ENCODE measurements around the gene KDM4C. TPM values are rescaled to one million over a fixed set of nuclear protein-coding genes. Genes with fewer than 3 reads are reported as not detected.

The KDM4C gene
- total RNA-seq, 2 donors from 2014 or later = 12.8 to 31.5 TPM

DNA sequence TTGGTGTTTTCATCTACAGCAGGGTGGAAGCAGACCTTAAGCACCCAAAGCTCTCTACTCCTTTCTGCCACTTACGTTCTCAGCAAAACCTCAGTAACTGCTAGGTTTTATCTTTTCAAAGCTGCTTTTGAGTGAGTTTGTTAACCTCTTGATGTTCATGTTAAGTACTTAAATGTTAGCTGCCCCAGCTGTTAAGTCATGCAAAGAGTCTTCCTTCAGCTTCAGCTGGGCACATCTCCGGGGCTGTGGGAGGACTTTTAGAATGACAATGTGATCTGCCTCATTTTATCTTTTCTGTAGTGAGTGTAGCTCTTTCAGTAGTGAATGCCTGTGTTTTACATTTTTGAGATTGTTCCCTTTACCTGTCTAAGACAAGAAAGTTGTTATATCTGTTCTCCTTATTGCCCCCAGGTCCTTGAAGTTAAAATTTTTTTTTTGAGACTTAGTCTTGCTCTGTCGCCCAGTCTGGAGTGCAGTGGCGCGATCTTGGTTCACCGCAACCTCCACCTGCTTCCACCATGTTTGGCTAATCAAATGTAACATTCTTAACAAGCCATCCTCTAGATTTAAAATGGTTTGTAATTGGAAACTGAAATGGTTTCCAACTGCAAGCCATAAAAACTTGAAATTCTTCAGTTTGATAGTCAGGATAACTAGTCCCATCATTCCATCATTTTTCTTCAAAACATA is 19.6 kb downstream of the KDM4C start:
- H3K9me3 Mint-ChIP-seq = no peaks in the 10 kb centered on the region
- Histone ChIP-seq H3K36me3 (ENCODE audit: control insufficient read depth, insufficient read depth, low read length) (no peaks in the 10 kb centered on the region), H3K27me3 (ENCODE audit: control insufficient read depth, insufficient read depth, low read length, poor library complexity, severe bottlenecking) (no peaks in the 10 kb centered on the region), H3K4me3 (ENCODE audit: low read length) (peak overlapping the region; percentile 61), H3K9ac (ENCODE audit: extremely low read depth, low read length, poor library complexity, severe bottlenecking) (peak overlapping the region; percentile 17), H3K4me1 (ENCODE audit: control insufficient read depth, insufficient read depth, low read length) (peaks cover 15% of the 10 kb centered on the region), H3K9me3 (ENCODE audit: control insufficient read depth, low read length) (no peaks in the 10 kb centered on the region), H3K27ac (ENCODE audit: low read depth, low read length) (no peak overlapping the region)
- WGBS, 2 experiments (ENCODE audit: insufficient coverage in 1 of 2, insufficient read length in 1 of 2) = 28 to 38% methylated on average over 3 to 6 of the region's 6 CpGs
- H3K4me3 Mint-ChIP-seq = peak overlapping the region; percentile 9
- peaks cover 3% of the 10 kb centered on the region for H3K36me3 Mint-ChIP-seq (ENCODE audit: low read depth)
- TF ChIP-seq, protein P1, sequence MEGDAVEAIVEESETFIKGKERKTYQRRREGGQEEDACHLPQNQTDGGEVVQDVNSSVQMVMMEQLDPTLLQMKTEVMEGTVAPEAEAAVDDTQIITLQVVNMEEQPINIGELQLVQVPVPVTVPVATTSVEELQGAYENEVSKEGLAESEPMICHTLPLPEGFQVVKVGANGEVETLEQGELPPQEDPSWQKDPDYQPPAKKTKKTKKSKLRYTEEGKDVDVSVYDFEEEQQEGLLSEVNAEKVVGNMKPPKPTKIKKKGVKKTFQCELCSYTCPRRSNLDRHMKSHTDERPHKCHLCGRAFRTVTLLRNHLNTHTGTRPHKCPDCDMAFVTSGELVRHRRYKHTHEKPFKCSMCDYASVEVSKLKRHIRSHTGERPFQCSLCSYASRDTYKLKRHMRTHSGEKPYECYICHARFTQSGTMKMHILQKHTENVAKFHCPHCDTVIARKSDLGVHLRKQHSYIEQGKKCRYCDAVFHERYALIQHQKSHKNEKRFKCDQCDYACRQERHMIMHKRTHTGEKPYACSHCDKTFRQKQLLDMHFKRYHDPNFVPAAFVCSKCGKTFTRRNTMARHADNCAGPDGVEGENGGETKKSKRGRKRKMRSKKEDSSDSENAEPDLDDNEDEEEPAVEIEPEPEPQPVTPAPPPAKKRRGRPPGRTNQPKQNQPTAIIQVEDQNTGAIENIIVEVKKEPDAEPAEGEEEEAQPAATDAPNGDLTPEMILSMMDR (conservative IDR thresholded peaks at IDR 0.05) = no peak
- H3K4me1 Mint-ChIP-seq = peaks cover 33% of the 10 kb centered on the region
- DNase-seq = peak; percentile 75
- H3K27me3 Mint-ChIP-seq (ENCODE audit: insufficient read depth) = no peaks in the 10 kb centered on the region
- H3K27ac Mint-ChIP-seq = peak overlapping the region; percentile 91

DNA sequence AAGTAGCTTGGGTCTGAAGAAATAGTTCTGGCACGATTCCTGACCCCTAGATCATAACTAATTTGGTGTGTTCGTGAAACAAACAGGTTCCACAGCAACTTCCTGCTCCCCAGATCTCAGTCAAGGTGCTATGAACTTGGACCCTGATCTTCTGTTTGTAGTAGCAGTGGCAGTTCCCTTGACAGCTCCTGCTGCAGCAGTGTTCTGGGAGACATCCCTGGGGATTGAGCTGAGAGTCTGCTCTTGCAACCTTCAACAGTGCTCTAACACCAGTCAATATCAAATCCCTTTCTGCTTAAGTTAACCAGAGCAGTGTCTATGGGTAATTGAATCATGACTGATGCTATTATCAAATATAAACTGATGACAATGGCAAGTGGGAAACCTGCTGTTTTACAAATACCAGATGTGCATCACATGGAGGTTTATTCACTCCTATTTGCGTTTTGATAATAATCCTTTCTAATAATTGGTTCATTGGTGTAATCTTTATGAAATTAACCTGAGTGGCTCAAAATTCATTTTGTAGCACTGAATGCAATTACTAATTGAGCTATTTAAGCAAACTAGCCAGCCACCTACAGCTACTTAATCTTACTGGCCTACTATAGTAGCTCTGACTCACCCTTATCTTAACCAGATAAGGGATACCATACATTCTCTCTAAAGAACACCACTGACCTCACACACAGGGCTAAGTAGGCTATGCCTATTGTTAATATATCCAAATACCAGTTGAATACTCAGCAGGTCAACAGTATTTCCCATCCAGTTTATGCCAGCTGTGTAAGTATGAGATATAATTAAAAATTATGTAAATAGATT is 21.9 kb downstream of the KDM4C start:
- Mint-ChIP-seq H3K27ac (peak overlapping the region; percentile 92), H3K4me3 (no peak overlapping the region), H3K4me1 (peaks cover 44% of the 10 kb centered on the region)

DNA sequence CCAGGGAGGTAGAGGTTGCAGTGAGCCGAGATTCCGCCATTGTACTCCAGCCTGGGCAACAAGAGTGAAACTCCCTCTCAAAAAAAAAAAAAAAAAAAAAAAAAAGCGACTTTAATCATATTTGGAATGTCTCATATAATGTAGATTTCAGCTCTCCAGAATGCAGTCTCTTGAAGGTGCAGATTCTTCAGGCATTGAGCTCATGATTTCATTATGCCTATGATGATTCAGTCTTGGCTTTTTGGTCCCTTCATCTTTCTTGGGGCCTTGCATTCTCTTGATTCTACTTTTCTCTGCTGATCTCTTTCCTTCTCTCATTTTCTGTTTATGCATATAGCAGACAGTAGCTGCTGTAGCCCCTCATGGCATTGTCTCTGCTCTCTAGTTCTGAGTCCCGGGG is 22.9 kb downstream of the KDM4C start:
- TF ChIP-seq, protein P1 (conservative IDR thresholded peaks at IDR 0.05) = no peak
- H3K4me1 Mint-ChIP-seq = peaks cover 44% of the 10 kb centered on the region
- no peaks in the 10 kb centered on the region for H3K36me3 Mint-ChIP-seq (ENCODE audit: low read depth)
- no peaks in the 10 kb centered on the region for H3K9me3 Mint-ChIP-seq
- Histone ChIP-seq H3K36me3 (ENCODE audit: control insufficient read depth, insufficient read depth, low read length) (no peaks in the 10 kb centered on the region), H3K27me3 (ENCODE audit: control insufficient read depth, insufficient read depth, low read length, poor library complexity, severe bottlenecking) (no peaks in the 10 kb centered on the region), H3K4me3 (ENCODE audit: low read length) (no peak overlapping the region), H3K9ac (ENCODE audit: extremely low read depth, low read length, poor library complexity, severe bottlenecking) (no peak overlapping the region), H3K27ac (ENCODE audit: low read depth, low read length) (no peak overlapping the region), H3K9me3 (ENCODE audit: control insufficient read depth, low read length) (no peaks in the 10 kb centered on the region), H3K4me1 (ENCODE audit: control insufficient read depth, insufficient read depth, low read length) (peaks cover 18% of the 10 kb centered on the region)
- 91% methylated on average over 4 of the region's 4 CpGs; no CpG with 5 or more reads in 1 of the 2 experiments for WGBS, 2 experiments (ENCODE audit: insufficient coverage in 1 of 2, insufficient read length in 1 of 2)
- H3K4me3 Mint-ChIP-seq = no peak overlapping the region
- no peak for DNase-seq
- no peaks in the 10 kb centered on the region for H3K27me3 Mint-ChIP-seq (ENCODE audit: insufficient read depth)
- peak overlapping the region; percentile 88 for H3K27ac Mint-ChIP-seq

More for the DNA sequence above, 21.9 kb downstream of the KDM4C start:
- Histone ChIP-seq H3K27ac (ENCODE audit: low read depth, low read length) (peak overlapping the region; percentile 9), H3K4me1 (ENCODE audit: control insufficient read depth, insufficient read depth, low read length) (peaks cover 15% of the 10 kb centered on the region), H3K4me3 (ENCODE audit: low read length) (peak overlapping the region; percentile 44), H3K36me3 (ENCODE audit: control insufficient read depth, insufficient read depth, low read length) (no peaks in the 10 kb centered on the region), H3K27me3 (ENCODE audit: control insufficient read depth, insufficient read depth, low read length, poor library complexity, severe bottlenecking) (no peaks in the 10 kb centered on the region), H3K9me3 (ENCODE audit: control insufficient read depth, low read length) (no peaks in the 10 kb centered on the region), H3K9ac (ENCODE audit: extremely low read depth, low read length, poor library complexity, severe bottlenecking) (peak overlapping the region; percentile 45)
- TF ChIP-seq, protein P1 (conservative IDR thresholded peaks at IDR 0.05) = no peak
- peak; percentile 58 for DNase-seq
- 59 to 73% methylated on average over 2 to 3 of the region's 3 CpGs for WGBS, 2 experiments (ENCODE audit: insufficient coverage in 1 of 2, insufficient read length in 1 of 2)
- Mint-ChIP-seq H3K9me3 (no peaks in the 10 kb centered on the region), H3K27me3 (ENCODE audit: insufficient read depth) (no peaks in the 10 kb centered on the region), H3K36me3 (ENCODE audit: low read depth) (peaks cover 3% of the 10 kb centered on the region)

Data from endodermal cell (in vitro differentiated cells).